Dermis blood vessel endothelial cell (primary cell): Measurements from ENCODE around the gene NT5C1B. TPM values are rescaled to one million over a fixed set of nuclear protein-coding genes. Genes with fewer than 3 reads are reported as not detected.

ENCODE experiments used
- DNase-seq: peaks from one replicate; pipeline ENCODE4 v3.0.0; 2010
- total RNA-seq: library from RNA; depleted of rRNA; stranded (reverse); fragments of >200 nt; gene quantifications from 2 replicates; pipeline ENCODE4 v1.2.3, GENCODE V29; 2014

NT5C1B gene
- total RNA-seq, 1 donor from 2014 or later: not detected

DNA sequence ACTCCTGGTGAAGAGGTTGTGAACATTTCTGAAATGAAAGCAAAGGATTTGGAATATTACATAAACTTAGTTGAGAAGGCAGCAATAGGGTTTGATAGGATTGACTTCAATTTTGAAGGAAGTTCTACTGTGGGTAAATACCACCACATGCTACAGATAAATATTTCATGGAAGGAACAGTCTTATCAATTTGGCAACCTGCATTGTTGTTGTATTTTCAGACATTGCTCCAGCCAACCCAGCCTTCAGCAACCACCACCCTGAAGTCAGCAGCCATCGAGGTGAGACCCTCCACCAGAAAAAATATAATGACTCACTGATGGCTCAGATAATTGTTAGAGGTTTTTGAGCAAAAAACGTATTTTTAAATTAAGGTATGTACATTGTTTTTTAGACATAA, 38.9 kb downstream of the NT5C1B start:
- no peak for DNase-seq

DNA sequence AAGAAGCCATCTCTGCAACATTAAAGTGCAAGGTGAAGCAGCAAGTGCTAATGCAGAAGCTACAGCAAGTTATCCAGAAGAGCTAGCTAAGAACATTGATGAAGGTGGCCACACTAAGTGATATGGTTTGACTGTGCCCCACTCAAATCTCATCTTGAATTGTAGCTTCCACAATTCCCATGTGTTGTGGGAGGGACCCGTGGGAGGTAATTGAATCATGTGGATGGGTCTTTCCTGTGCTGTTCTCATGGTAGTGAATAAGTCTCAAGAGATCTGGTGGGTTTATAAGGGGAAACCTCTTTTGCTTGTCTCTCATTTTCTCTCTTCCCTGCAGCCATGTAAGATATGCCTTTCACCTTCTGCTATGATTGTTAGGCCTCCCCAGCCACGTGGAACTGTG, 40.3 kb downstream of the NT5C1B start:
- DNase-seq: no peak

GRCh38 chr2:18548621-18549020, 40.7 kb downstream of the NT5C1B start:
- DNase-seq: no peak

DNA sequence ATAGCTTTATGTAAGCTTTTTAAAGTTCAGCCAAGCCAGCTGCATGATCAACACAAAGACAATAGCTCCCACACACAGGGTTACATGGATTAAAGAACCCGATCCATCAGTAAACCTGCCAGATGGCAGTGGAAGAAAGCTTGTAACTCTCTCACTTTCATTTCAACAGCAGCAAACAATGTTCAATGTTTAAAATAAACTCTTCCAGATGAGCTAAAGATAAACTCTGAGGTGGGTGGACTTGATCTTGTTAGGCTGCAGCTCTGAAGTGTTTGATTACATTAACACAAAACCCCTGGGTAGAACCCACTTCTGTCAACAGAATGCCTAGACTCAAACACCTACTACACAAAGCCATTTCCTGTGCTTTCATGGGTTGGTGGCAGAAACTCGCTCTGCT, 42.8 kb downstream of the NT5C1B start:
- no peak for DNase-seq

DNA sequence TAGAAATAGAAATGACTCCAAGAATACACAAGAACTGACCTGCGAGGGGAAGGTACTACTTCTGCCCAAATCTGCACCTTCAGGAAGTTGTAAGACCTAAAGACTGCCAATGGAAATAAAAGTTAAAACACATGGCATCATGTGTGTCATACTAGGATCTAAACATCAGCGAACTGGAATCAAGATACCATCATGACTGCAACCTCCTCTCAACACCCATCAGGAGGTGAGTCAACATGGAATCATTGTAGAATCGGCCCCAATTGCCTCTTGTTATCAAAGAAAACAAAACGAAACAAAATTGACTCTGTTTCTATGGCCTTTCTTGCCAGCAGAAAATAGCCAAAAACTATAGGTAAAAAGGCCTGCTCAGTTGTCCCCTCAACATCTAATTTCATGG, 44.0 kb downstream of the NT5C1B start:
- peak; percentile 35 for DNase-seq

- DNase-seq: no peak
These were observed 45.2 kb downstream of the NT5C1B start for GRCh38 chr2:18544171-18544570.

DNA sequence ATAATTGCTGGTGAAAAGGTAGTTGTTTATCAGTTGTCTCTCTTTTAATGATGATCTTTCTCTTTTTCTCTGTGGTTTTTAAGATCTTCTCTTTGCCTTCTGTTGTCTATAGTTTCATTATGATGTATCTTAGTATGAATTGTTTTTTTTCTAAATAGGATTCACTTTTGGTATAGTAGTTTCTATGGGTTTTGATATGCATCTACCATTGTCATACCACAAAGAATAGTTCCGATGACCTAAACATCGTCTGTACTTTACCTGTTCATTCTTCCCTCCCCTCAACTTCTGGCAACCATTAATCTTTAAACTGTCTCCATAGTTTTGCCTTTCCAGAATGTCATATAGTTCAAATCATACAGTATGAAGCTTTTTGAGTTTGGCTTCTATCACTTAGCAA, 48.5 kb downstream of the NT5C1B start:
- DNase-seq: no peak

GRCh38 chr2:18536697-18537096, 52.7 kb downstream of the NT5C1B start:
- no peak for DNase-seq

GRCh38 chr2:18536100-18536499, 53.3 kb downstream of the NT5C1B start:
- DNase-seq: no peak

DNA sequence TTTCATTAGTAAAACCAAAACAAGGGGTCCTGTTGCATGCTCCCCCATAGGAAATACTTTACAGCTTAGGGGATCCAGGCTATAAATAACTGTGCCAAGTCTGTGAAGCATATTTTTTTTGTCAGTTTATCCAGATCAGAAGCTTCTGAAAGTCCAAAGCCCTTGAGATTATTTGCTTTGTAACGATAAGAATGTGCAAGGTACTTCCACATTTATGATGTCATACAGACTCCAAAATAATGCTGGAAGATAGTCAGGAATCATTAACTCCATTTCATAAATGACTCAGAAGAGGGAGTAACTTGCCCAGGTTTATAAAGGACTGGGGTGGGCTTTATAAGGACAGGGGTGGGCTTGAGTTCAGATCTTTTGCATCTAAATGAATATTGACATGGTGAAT, 58.2 kb downstream of the NT5C1B start:
- DNase-seq: no peak

- no peak for DNase-seq
These were observed 61.5 kb downstream of the NT5C1B start for GRCh38 chr2:18527822-18528221.

DNA sequence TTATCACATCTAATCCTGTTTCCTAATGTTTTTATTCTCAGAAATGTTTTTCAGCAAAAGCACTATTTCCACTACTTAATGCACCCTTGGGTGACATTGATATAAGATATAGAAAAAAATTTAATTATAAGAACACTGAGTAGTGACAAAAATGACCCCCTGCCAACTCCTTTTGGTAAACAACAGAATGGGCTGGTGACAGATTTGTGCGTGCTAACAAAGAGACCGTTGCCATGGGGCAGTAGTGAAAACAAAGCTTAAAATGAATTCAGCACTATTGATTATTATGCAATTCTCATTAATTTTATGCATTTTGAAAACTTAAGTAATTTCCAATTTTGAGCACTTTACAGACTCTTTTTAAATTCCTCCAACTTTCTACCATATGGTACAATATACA, 62.0 kb downstream of the NT5C1B start:
- DNase-seq: no peak

- no peak for DNase-seq
These were observed 62.9 kb downstream of the NT5C1B start for GRCh38 chr2:18526429-18526828.

GRCh38 chr2:18525852-18526251, 63.5 kb downstream of the NT5C1B start:
- no peak for DNase-seq

DNA sequence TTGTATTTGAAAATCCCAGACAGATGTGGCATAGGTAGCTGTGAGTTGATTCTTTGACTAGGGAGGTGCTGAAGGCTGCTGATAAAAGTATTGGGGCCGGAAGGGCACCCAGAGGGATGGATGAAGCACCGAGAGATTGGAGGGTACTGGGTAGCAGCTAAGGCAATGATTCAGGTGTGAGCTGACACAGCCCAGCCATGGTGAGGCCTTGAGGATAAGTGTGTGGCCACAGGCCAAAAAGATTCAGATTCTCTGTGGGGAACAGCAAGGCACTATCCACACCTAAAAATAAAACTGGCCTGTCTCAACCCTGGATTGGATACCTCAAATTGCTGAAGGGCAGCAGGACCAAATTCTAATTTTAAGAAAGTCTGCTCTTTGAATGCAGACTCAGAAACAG, 64.1 kb downstream of the NT5C1B start:
- no peak for DNase-seq

GRCh38 chr2:18522484-18523146, 66.8 kb downstream of the NT5C1B start:
- no peak for DNase-seq

- peak; percentile 85 for DNase-seq
These were observed 68.6 kb downstream of the NT5C1B start for GRCh38 chr2:18520451-18521425.

- no peak for DNase-seq
These were observed 69.4 kb downstream of the NT5C1B start for GRCh38 chr2:18519914-18520450.

GRCh38 chr2:18518116-18519111, 71.0 kb downstream of the NT5C1B start:
- DNase-seq: no peak

DNA sequence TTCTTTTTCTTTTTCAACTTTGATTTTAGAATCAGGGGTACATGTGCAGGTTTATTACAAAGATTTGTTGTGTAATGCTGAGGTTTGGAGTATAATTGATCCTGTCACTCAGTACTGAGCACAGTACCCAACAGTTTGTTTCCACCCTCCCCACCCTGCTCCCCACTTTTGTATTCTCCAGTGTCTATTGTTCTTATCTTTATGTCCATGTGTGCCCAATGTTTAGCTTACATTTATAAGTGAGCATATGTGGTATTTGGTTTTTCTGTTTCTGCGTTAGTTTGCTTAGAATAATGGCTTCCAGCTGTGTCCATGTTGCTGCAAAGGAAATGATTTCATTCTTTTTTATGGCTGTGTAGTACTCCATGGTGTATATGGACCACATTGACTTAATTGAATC, 72.0 kb downstream of the NT5C1B start:
- DNase-seq: no peak

DNA sequence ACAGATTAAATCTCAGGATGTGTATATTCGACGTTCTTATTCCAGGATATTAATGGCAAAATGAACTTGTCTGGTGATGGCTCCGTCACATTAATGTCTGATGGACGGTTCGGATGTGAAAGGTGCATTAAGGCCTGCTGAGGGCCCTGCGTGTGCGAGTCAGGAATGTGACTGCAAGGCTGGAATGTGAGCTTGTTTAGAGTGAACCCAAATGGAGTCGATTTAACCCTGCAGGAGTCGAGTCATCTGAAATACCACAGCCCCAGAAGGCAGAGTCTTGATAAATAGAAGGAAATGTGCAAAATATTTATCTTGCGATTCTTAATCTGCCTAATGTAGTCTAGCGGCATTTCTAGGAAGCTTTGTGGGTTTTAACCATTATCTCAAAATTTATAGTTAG, 73.3 kb downstream of the NT5C1B start:
- no peak for DNase-seq
